Liver (tissue), 1 donor: ENCODE measurements around the gene GRID1.

Source experiments
- NR2F2 ChIP-seq: IDR thresholded peaks from 2 replicates; pipeline ENCODE4 v1.6.1; 2016; ENCODE audit warnings: antibody characterized with exemption
- TAF1 ChIP-seq: conservative IDR thresholded peaks from 2 replicates; pipeline ENCODE4 v1.6.1; 2016; ENCODE audit warnings: antibody characterized with exemption, mild to moderate bottlenecking
- donor health status: healthy.

DNA sequence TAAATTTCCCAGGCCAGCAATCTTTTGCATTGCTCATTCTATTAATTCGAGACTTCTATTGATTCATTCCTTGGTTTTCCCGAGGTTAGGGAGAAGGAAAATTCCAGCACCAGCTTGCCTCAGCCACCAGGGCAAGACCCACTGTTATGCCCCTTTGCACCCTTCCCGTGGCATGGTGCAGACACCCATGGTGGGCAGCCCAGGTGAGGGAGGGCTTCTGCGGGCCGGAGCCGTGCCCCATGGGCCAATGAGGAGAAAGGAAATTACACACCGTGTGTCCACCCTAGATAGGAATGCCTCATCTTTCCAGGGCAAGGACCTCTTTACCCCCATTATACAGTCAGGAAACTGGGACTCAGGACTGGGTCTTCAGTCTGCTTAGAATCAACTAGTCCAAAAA, 4.5 kb upstream of the GRID1 start:
- TF ChIP-seq TAF1, result no peak
- TF ChIP-seq NR2F2, result no peak
